Midbrain (tissue), 1 donor: Measurements from ENCODE around the gene TECTB.

Source experiments
- DNase-seq: peaks from one replicate; lab custom pipeline; 2025; lab: John Stamatoyannopoulos, UW

Gene TECTB

GRCh38 chr10:112346774-112347173 lies 63.6 kb downstream of the TECTB start:
- DNase-seq, result no peak

GRCh38 chr10:112347709-112348671 lies 64.8 kb downstream of the TECTB start:
- no peak for DNase-seq

- no peak for DNase-seq
These were observed 65.6 kb downstream of the TECTB start for GRCh38 chr10:112348759-112349158.

- DNase-seq, result no peak
These were observed 66.4 kb downstream of the TECTB start for GRCh38 chr10:112349521-112350085.

- no peak for DNase-seq
These were observed 67.9 kb downstream of the TECTB start for GRCh38 chr10:112351146-112351545.

GRCh38 chr10:112352044-112352443 lies 68.8 kb downstream of the TECTB start:
- no peak for DNase-seq

GRCh38 chr10:112353046-112353445 lies 69.8 kb downstream of the TECTB start:
- DNase-seq, result no peak
